K562 (cell line): ENCODE data around the gene PCED1B. TPM values are rescaled to one million over a fixed set of nuclear protein-coding genes. Genes with fewer than 3 reads are reported as not detected.

Experiments used
- ATAC-seq: fragments of 200-7000 bp; cut with Tn5 transposase; 3 replicates; pipeline ENCODE4 v1.9.1; 2020; ENCODE audit warnings: moderate library complexity
- BruUV-seq: library from RNA; stranded (reverse); fragments of 400-500 nt; replicated peaks from 2 replicates; lab custom pipeline; 2021; lab: Mats Ljungman, UMichigan
- CTCF ChIA-PET: fragments of 300-600 bp; formaldehyde crosslinking; extraction: SDS; loops from one replicate; lab custom pipeline; 2021; ENCODE audit warnings: low intra/inter-chr PET ratio; lab: Yijun Ruan, JAX
- POLR2A ChIA-PET: fragments of 300-600, 350-650 bp; sonication (Branson Sonifier 250); formaldehyde crosslinking; extraction: SDS; loops from one replicate; lab custom pipeline; 2021; ENCODE audit warnings: antibody characterized with exemption, inconsistent platforms; lab: Yijun Ruan, JAX
- DNase-seq, 4 experiments: peaks; one replicate each; pipeline versions ENCODE4 v3.0.0 to v3.0.0-alpha.2; 2011 to 2018; ENCODE audit warnings: low spot score in 3 of 4, mixed read lengths in 3 of 4; ENCODE audit errors: extremely low read depth in 1 of 4
- FAIRE-seq: peaks from 2 replicates; lab custom pipeline; 2011; peaks lifted over from hg19 to GRCh38; lab: Jason Lieb, UNC
- H2AFZ ChIP-seq: 2 replicates; pipeline ENCODE4 v1.6.0; 2011; ENCODE audit warnings: low read depth, low read length, control low read depth, inconsistent platforms
- H3K27ac ChIP-seq: fragments of 200-600 bp; 3 replicates; pipeline ENCODE4 v1.8.0; 2011; ENCODE audit warnings: low read depth, mild to moderate bottlenecking, control low read depth, inconsistent platforms, low read length, moderate library complexity, mixed read lengths; ENCODE audit errors: extremely low read depth
- H3K27me3 ChIP-seq, 2 experiments: fragments of 300-600 bp in 1 of 2; 2 replicates in 1 of 2; 3 replicates in 1 of 2; pipeline versions ENCODE4 v1.6.0 to v1.8.0; 2011; ENCODE audit warnings: inconsistent platforms in 2 of 2, low read length in 2 of 2, mild to moderate bottlenecking in 1 of 2, mixed read lengths in 1 of 2, moderate library complexity in 1 of 2; ENCODE audit not compliant: control insufficient read depth in 2 of 2, insufficient read depth in 2 of 2
- H3K36me3 ChIP-seq: fragments of 300-600 bp; 3 replicates; pipeline ENCODE4 v1.8.0; 2011; ENCODE audit warnings: mild to moderate bottlenecking, low read length, inconsistent platforms; ENCODE audit not compliant: control insufficient read depth, insufficient read depth
- H3K4me1 ChIP-seq, 2 experiments: fragments of 200-600 bp in 1 of 2; replicated peaks in 1 of 2; 2 replicates in 1 of 2; 3 replicates in 1 of 2; pipeline versions ENCODE4 v1.5.1 to v1.8.0; 2011; ENCODE audit warnings: inconsistent platforms in 2 of 2, low read length in 2 of 2, mild to moderate bottlenecking in 1 of 2, mixed read lengths in 1 of 2, moderate library complexity in 1 of 2; ENCODE audit not compliant: control insufficient read depth in 2 of 2, insufficient read depth in 2 of 2
- H3K4me2 ChIP-seq: 2 replicates; pipeline ENCODE4 v1.6.1; 2011; ENCODE audit warnings: low read length, control low read depth, inconsistent platforms, mixed read lengths; ENCODE audit not compliant: insufficient read depth
- H3K4me3 ChIP-seq: fragments of 200-600 bp; sonication (generic), shearing (Covaris generic); 2 replicates; pipeline ENCODE4 v1.5.1; 2016; ENCODE audit warnings: control low read depth, inconsistent platforms
- H3K79me2 ChIP-seq: fragments of 200-600 bp; 3 replicates; pipeline ENCODE4 v1.8.0; 2011; ENCODE audit warnings: low read length, inconsistent platforms; ENCODE audit not compliant: control insufficient read depth, insufficient read depth
- H3K9ac ChIP-seq, 2 experiments: 2 replicates each; pipeline versions ENCODE4 v1.6.0 to v1.6.1; 2011; ENCODE audit warnings: low read depth in 2 of 2, low read length in 2 of 2, control low read depth in 1 of 2, inconsistent platforms in 1 of 2, mild to moderate bottlenecking in 1 of 2, mixed read lengths in 1 of 2; ENCODE audit not compliant: insufficient read depth in 1 of 2
- H3K9me1 ChIP-seq: one replicate; pipeline ENCODE4 v1.6.0; 2011; ENCODE audit warnings: inconsistent platforms, mild to moderate bottlenecking, low read length, moderate library complexity; ENCODE audit not compliant: control insufficient read depth, insufficient read depth
- H3K9me3 ChIP-seq: replicated peaks from 2 replicates; pipeline ENCODE4 v1.5.1; 2011; ENCODE audit warnings: low read depth, low read length, inconsistent platforms; ENCODE audit not compliant: control insufficient read depth, insufficient read depth
- H4K20me1 ChIP-seq: replicated peaks from 2 replicates; pipeline ENCODE4 v1.6.1; 2011; ENCODE audit warnings: low read length, inconsistent platforms, mixed read lengths; ENCODE audit not compliant: control insufficient read depth, insufficient read depth
- CEBPG ChIP-seq, 3 experiments: fragments of 200-800 bp in 1 of 3; sonication (Bioruptor generic) in 1 of 3; sonication (generic) in 1 of 3; formaldehyde crosslinking in 1 of 3; IDR thresholded peaks in 2 of 3; conservative IDR thresholded peaks in 1 of 3; 2 replicates each; pipeline versions ENCODE4 v1.6.1 to v1.8.0; 2016 to 2022; ENCODE audit warnings: missing compliant biosample characterization in 2 of 3, missing genetic modification characterization in 2 of 3, mild to moderate bottlenecking in 1 of 3, missing genetic modification reagents in 1 of 3
- EGR1 ChIP-seq: fragments of 450-650 bp; conservative IDR thresholded peaks from 2 replicates; pipeline ENCODE4 v1.6.1; 2017; ENCODE audit warnings: mild to moderate bottlenecking
- ELF2 ChIP-seq: fragments of 250-450 bp; sonication (Bioruptor Pico); IDR thresholded peaks from 2 replicates; pipeline ENCODE4 v1.5.0; 2021; ENCODE audit warnings: mild to moderate bottlenecking
- ETV1 ChIP-seq: fragments of 450-650 bp; conservative IDR thresholded peaks from 2 replicates; pipeline ENCODE4 v1.6.1; 2016; ENCODE audit warnings: missing genetic modification characterization, control low read depth, low read depth, missing compliant biosample characterization
- GATA2 ChIP-seq: sonication (generic); formaldehyde crosslinking; IDR thresholded peaks from 2 replicates; pipeline ENCODE4 v1.4.0; 2020; ENCODE audit warnings: mild to moderate bottlenecking, missing genetic modification reagents
- HNRNPL ChIP-seq: fragments of 200-400 bp; formaldehyde crosslinking; IDR thresholded peaks from 2 replicates; pipeline ENCODE4 v1.6.1; 2017; ENCODE audit warnings: low read depth, mild to moderate bottlenecking, low read length
- PCBP1 ChIP-seq: fragments of 200-400 bp; formaldehyde crosslinking; IDR thresholded peaks from 2 replicates; pipeline ENCODE4 v1.6.1; 2018; ENCODE audit warnings: mild to moderate bottlenecking, low read depth, low read length; ENCODE audit not compliant: poor library complexity, severe bottlenecking
- POLR3A ChIP-seq: IDR thresholded peaks from 2 replicates; pipeline ENCODE4 v1.6.1; 2011; ENCODE audit warnings: borderline replicate concordance, mild to moderate bottlenecking, moderate library complexity; ENCODE audit not compliant: insufficient read length, insufficient read depth; ENCODE audit errors: extremely low read depth
- TAF9B ChIP-seq: fragments of 450-650 bp; IDR thresholded peaks from 2 replicates; pipeline ENCODE4 v1.6.1; 2018; ENCODE audit warnings: mild to moderate bottlenecking; ENCODE audit not compliant: partially characterized antibody
- ZNF217 ChIP-seq: sonication (generic); formaldehyde crosslinking; IDR thresholded peaks from 2 replicates; pipeline ENCODE4 v1.8.0; 2022; ENCODE audit warnings: mild to moderate bottlenecking, missing genetic modification reagents
- ZNF253 ChIP-seq: fragments of 250-450 bp; sonication (Bioruptor Pico); conservative IDR thresholded peaks from 2 replicates; pipeline ENCODE4 v1.6.1; 2021; ENCODE audit warnings: mild to moderate bottlenecking
- ZNF316 ChIP-seq: fragments of 450-650 bp; IDR thresholded peaks from 2 replicates; pipeline ENCODE4 v1.6.1; 2016
- WGBS: fragments of 100-300 bp; shearing (Covaris generic); methylation state at CpG from one replicate; pipeline ENCODE4 v1.1.6; 2016; ENCODE audit warnings: low coverage, mixed read lengths; ENCODE audit not compliant: insufficient coverage; ENCODE audit errors: missing lambda C conversion rate; 5-methylcytosine and 5-hydroxymethylcytosine counted together
- in situ Hi-C: fragments of 300-500 bp; cut with MboI; formaldehyde crosslinking; loops from 4 replicates; pipeline ENCODE4 v1.15.0; 2018; ENCODE audit warnings: inconsistent platforms, mixed read lengths
- intact Hi-C: fragments of 100-400 bp; cut with micrococcal nuclease; formaldehyde crosslinking; loops from 2 replicates; pipeline ENCODE4 v1.14.2; 2022
- polyA plus RNA-seq, 8 experiments: library from polyadenylated mRNA; depleted of rRNA in 4 of 8; stranded (reverse) in 5 of 8; unstranded in 3 of 8; fragments of >200 nt; fragmentation: Nextera tagmentation in 2 of 8; fragmentation: Illumina TruSeq in 1 of 8; extraction: Ambion mirVana in 2 of 8; extraction: Trizol in 1 of 8; gene quantifications; 2 replicates each; pipeline versions ENCODE4 v1.2.1 to v1.2.3, GENCODE V29; 2011 to 2014; ENCODE audit warnings: inconsistent platforms in 1 of 8, missing spikeins in 1 of 8
- total RNA-seq, 7 experiments: library from RNA; depleted of rRNA in 6 of 7; stranded (reverse); fragments of >200 nt in 6 of 7; fragmentation: Illumina TruSeq in 2 of 7; extraction: Trizol in 2 of 7; gene quantifications; 2 replicates each; pipeline versions ENCODE4 v1.2.1 to v1.2.3, GENCODE V29; 2011 to 2021; ENCODE audit warnings: low replicate concordance in 1 of 7
- TF ChIP-seq, protein P1 (sequence below): fragments of 250-450 bp; sonication (Bioruptor Pico); IDR thresholded peaks from 2 replicates; pipeline ENCODE4 v1.5.0; 2020; ENCODE audit warnings: mild to moderate bottlenecking, borderline replicate concordance

Gene PCED1B
- total and polyA plus RNA-seq, 9 of the 15 experiments (the other 6 are each of a cell fraction or from before 2014, with no cell fraction given): 1.2 to 9.3 (median 2.5) TPM

DNA sequence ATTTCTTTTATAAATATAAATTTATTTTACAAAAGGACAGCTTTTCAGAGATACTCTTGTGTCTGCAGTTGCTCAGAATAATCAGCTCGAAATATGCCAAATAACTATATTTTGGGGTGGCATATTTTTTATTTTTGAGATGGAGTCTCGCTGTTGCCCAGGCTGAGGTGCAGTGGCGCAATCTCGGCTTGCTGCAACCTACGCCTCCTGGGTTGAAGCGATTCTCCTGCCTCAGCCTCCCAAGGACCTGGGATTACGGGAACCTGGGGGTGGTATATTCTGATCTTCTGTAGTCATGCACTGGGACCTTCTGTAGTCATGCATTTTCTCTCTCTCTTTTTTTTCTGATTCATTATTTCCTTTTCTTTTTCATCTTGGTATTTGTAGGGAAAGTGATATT is 135.3 kb downstream of the PCED1B start:
- ATAC-seq: no peak
- Histone ChIP-seq H3K4me2 (peak overlapping the region; percentile 47; the same call in 1 of the 2 replicates), H3K27me3 (no peaks in the 10 kb centered on the region), H4K20me1 (no peaks in the 10 kb centered on the region), H3K4me1 (peaks cover 3 to 21% of the 10 kb centered on the region in 2 experiments; a peak in 4 of 5 replicates), H3K79me2 (no peaks in the 10 kb centered on the region), H3K9me3 (no peaks in the 10 kb centered on the region), H3K9me1 (no peaks in the 10 kb centered on the region), H3K4me3 (no peak overlapping the region), H3K36me3 (no peaks in the 10 kb centered on the region), H2AFZ (peak overlapping the region; percentile 43; the same call in 1 of the 2 replicates), H3K9ac (peak overlapping the region; percentile 10 to 61; a peak in 1 of 4 replicates), H3K27ac (peak overlapping the region; percentile 49; the same call in 1 of the 3 replicates)
- no peak for DNase-seq
- BruUV-seq: no TSS peak
- no peak for FAIRE-seq
- in situ Hi-C loops (no loop called here), intact Hi-C loops (loop anchor here (2.0 to 10.0 kb wide), 3 partner anchors 93 to 160 kb away; partner anchors contain the start of genes AMIGO2 and PCED1B)
- POLR2A ChIA-PET: interaction anchor here (1.0 to 2.0 kb wide), 2 partner anchors 7 to 58 kb away, joined by 3 to 6 read pairs; no protein-coding TSS in a partner anchor
- TF ChIP-seq CEBPG (CRISPR knock-in tag; IDR thresholded peaks at IDR 0.05) (no peak), CEBPG (tag; conservative IDR thresholded peaks at IDR 0.05 in 1 of 2, IDR thresholded peaks at IDR 0.05 in 1 of 2) (peak in 1 of 2 experiments; percentile 76; a peak in 2 of 4 replicates), ETV1 (no peak), EGR1 (0 out of 2 replicates have a peak, but pooled peaks have one; percentile 4)
- CTCF ChIA-PET: no interaction called here
- 63% methylated on average over 7 of the region's 7 CpGs for WGBS

DNA sequence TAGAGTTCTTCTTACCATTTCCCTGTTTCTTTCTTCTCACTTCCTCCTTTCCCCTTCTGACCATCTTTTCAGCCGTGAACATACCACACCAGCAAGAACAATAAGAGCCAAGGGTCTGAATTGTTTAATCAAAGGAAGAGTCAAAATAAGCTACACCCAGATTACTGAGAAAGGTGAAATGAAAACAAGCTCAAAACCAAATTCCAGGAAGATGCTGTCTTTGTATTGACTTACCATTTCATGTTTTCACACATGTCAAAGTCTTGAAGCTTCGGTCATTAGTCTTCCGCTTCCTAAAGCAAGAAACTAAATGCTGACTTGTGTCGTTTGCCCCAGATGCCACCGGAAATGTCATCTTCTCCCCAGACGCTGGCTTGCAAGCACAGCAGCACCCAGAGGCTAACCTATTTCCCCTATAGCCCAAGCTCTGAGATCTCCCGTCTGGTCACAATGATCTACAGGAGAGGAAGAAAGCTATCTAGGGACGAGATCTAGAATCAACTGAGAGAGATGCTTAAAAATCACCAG is 136.8 kb downstream of the PCED1B start:
- intact Hi-C loops: loop anchor here (5.0 to 10.0 kb wide), 2 partner anchors 91 to 159 kb away; no protein-coding TSS in a partner anchor
- peak overlapping the region; percentile 71 for H2AFZ ChIP-seq
- H3K79me2 ChIP-seq: no peaks in the 10 kb centered on the region
- WGBS: 14% methylated on average over 8 of the region's 8 CpGs
- ChIA-PET CTCF (no interaction called here), POLR2A (interaction anchor here (0.6 to 1.5 kb wide), 4 partner anchors 11 to 175 kb away, joined by 3 to 4 read pairs (median 3); no protein-coding TSS in a partner anchor)
- TSS peak; percentile 48 for BruUV-seq
- no peak overlapping the region for H3K4me3 ChIP-seq
- peak; percentile 25 for ATAC-seq
- H3K4me2 ChIP-seq: peak overlapping the region; percentile 64
- in situ Hi-C loops: no loop called here
- peak in 1 of 4 experiments; percentile 53 for DNase-seq
- no peaks in the 10 kb centered on the region for H3K9me1 ChIP-seq
- peaks cover 3 to 20% of the 10 kb centered on the region in 2 experiments; a peak in 4 of 5 replicates for H3K4me1 ChIP-seq
- no peaks in the 10 kb centered on the region for H3K36me3 ChIP-seq
- FAIRE-seq: peak; percentile 37
- no peaks in the 10 kb centered on the region for H3K9me3 ChIP-seq
- H3K27ac ChIP-seq: peak overlapping the region; percentile 81
- peak overlapping the region; percentile 49 to 53; a peak in 3 of 4 replicates for H3K9ac ChIP-seq
- H3K27me3 ChIP-seq: no peaks in the 10 kb centered on the region
- H4K20me1 ChIP-seq: no peaks in the 10 kb centered on the region
- TF ChIP-seq ZNF253 (CRISPR knock-in tag) (no peak), ZNF217 (CRISPR knock-in tag) (no peak), GATA2 (CRISPR knock-in tag) (0 out of 2 replicates have a peak, but pooled peaks have one; percentile 9), POLR3A (no peak), ELF2 (CRISPR knock-in tag) (no peak), PCBP1 (no peak), TAF9B (no peak), ZNF316 (peak; percentile 79), HNRNPL (no peak)
- TF ChIP-seq, protein P1, sequence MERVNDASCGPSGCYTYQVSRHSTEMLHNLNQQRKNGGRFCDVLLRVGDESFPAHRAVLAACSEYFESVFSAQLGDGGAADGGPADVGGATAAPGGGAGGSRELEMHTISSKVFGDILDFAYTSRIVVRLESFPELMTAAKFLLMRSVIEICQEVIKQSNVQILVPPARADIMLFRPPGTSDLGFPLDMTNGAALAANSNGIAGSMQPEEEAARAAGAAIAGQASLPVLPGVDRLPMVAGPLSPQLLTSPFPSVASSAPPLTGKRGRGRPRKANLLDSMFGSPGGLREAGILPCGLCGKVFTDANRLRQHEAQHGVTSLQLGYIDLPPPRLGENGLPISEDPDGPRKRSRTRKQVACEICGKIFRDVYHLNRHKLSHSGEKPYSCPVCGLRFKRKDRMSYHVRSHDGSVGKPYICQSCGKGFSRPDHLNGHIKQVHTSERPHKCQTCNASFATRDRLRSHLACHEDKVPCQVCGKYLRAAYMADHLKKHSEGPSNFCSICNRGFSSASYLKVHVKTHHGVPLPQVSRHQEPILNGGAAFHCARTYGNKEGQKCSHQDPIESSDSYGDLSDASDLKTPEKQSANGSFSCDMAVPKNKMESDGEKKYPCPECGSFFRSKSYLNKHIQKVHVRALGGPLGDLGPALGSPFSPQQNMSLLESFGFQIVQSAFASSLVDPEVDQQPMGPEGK: peak; percentile 31; the same call in 1 of the 2 replicates
